Stimulated activated CD8-positive, alpha-beta memory T cell treated with anti-CD3 and anti-CD28 coated beads, Interleukin-7, amount 100 ng/mL, for 4 hours (primary cell): Measurements from ENCODE around the gene PRKCZ.
"Not testable (repeated sequence)": the region's sequence is repeated elsewhere in the genome, so short reads cannot be mapped to it uniquely, and the experiment has no call there.

Experiments used
- DNase-seq, 2 donors: peaks; one replicate each; pipeline ENCODE4 v3.0.0-alpha.2; 2020; ENCODE audit warnings: low read depth in 2 of 2

PRKCZ gene

DNA sequence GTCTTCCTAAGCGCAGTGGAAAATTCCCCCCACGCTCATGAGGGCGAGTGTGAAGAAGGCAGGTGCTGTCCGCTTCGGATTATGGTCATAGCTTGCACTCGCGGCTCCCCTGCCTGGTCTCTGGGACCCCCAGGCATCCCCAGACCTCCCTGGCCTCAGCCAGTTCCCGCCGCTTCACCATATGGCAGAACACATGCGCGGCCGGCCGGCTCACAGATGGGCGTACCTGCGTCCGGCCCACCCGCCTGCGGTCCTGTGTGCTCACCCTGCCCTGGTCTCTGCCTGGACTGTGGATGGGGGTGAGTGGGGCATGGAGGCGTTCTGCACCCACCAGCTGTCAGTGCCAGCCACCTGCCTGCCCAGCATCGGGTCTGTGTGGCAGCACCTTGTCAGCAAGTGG, 34.1 kb downstream of the PRKCZ start:
- no peak for DNase-seq

DNA sequence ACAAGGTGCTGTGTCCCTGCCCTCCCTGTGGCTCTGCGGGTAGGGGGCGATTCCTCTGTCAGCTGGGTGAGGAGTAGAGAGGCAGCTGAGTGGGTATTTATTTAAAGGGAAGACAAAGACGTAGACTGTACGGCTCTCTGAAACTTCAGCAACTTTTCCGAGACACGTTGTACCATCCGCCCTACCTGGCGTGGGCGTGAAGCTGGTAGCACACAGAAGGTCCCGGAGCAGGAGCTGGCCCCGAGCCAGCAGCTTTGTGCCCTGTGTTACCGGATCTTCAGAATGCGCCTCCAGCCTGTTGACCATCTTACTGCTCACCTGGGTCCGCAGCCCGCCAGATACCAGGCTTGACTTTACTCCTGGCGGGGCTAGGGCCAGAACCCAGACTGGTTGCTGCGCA, 34.9 kb downstream of the PRKCZ start:
- no peak for DNase-seq

DNA sequence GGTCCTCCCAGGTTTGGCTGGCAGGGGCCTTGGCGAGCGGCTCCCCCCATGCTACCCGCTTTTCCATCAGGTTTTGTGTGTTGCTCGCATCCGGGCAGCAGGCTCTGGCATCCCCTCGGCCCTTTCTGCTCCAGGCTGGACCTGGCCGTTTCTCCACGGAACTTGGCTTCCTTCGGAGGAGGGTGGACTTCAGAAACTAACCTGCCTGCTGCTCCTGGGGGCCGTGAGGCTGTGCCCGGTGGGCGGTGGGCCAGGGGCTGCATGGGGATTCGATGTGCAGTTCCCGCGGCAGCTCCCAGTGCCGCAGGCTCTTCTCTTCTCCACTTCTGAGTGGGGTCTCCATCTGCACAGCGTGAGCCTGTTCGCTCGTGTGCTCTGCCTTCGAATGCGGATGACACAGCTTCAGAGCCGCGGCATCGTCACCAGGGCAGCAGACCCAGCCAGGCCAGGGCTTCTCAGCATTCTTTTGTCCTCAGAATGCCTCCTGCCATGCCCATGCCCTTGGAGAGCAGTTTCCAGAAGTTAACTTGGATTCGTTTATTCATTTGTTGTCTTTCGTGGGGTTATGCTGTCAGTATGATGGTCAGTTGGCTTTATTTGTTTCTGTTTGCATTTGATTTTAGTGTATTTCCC, 36.4 kb downstream of the PRKCZ start:
- DNase-seq: no peak

DNA sequence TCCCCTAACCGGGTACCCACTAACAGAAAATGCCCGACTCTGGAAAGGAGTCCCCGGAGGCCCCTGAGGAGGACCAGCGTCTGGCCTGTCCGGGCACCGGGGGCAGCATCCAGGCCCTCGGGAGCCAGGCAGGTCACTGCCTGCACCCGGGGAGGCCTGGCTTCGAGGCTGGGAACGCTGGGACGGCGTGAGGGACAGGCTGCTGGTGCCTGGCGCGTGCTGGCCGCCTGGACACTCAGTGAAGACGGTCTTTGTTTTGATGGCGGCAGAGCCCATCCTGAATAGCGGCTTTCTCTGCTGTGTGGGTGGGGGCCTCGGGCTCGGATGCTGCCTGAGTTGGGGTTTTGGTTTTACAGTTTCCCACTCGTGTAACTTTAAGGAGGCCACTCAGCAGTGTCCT, 37.6 kb downstream of the PRKCZ start:
- DNase-seq: no peak

DNA sequence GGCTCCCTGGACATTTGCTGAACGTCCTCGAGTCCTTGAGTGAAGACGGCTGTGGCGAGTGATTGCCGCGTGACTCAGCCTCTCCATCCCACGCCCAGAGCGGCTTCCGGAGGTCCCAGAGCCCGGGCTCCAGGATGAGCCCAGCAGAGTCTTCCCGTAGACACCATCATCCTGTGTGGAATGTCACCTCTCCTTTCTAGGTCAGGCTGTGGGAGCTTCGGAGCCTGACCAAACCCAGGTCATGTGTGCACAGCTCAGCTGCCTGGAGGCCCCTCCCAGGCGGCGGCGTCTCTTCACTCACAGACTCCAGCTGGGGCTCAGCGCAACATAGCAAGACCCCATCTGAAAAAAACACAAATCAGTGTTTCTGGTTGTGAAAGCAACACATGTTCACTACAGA, 38.2 kb downstream of the PRKCZ start:
- no peak for DNase-seq

DNA sequence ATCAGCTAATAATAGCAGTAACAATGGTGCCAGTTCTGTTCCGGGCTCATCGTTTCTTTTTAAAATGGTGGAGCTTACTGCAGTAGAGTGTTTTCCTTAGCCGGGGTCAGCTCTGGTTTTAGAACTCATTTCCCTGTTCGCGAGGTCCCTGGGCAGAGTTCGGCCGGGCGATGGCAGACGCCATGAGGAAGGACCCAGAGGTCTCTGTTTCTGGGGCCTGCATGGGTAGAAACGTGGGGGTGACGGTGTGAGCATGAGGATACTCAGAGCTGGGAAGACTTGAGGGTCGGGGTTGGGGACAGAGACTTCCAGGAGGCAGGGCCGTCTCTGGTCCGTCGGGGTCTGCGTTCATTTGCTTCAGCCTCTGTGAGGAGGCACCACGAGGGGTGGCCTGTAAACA, 38.8 kb downstream of the PRKCZ start:
- DNase-seq: no peak

DNA sequence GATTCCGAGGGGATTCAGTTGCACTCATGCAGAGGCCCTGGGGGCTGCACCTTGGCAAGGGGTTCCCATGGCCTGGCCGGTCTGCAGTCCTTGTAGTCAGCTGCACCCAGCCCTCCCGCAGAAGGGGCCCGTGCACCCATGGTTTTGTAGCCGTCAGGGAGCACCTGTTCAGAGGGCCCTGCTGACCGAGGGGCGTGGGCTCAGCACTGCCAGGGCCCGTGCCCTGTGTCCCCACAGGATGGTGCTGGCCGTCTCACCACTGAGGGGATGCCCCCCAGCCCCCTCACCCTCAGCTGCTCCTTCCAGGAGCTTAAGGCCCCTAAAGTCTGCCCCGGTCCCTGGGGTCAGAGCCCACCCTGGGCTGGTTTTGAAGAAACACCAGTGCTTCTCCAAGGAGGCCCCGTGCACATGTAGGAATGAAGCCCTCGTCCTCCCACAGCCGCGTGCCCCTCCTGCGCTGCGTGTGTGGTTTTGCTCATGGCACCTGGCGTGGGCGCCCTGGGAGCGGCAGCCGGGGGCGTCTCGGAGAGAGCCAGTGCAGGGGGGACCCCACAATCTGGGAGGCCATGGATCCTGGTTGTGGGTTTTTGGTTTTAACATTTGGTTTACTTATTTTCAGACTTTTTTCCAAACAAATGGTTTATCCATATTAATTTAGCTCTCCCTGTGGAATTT, 40.1 kb downstream of the PRKCZ start:
- DNase-seq: no peak

DNA sequence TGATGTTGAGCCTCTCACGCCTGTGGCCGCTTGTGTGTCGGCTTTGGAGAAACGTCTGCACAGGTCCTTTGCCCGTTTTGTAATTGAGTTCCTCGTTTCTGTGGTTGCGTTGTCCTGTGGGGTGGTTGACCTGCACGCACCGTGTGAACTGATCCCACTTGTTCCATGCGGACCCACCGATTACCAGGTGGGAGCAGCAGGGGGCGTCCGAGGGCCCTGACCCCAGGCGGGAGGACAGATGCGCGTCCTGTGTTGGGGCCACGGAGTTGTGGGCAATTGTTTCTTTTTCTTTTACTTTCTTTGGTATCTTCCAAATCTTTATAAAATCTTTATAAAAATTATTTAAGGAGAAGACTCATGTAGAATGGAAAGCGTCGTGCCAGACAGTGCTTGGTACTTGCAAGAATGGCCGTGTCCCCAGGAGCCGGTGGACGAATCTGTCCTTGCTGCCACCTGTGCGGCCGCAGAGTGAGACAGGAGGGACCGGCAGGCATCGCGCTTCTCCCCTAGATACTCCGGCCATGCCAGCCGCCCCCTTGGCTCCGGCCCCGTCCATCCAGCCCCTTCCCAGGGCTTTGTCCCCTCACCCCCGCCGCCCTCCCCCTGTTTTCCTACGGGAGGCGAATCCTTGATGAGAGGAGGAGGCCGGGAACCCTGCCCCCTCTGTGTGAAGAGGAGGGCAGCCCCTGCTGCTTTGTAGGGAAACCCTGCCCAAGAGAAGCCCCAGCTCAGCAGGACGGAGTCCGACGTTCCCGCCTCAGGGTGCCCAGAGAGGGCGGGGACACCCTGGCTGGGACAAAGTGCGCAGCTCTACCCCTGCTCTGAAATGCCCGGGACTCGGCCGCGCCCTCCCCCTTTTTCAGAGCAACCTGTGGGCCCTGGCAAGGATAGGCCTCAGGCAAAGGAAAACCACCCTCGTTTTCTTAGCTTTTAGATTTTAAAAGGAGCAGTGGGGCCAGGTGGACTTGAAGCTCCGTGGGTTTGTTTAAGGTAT, 41.7 kb downstream of the PRKCZ start:
- peak; percentile 6 to 15 for DNase-seq

DNA sequence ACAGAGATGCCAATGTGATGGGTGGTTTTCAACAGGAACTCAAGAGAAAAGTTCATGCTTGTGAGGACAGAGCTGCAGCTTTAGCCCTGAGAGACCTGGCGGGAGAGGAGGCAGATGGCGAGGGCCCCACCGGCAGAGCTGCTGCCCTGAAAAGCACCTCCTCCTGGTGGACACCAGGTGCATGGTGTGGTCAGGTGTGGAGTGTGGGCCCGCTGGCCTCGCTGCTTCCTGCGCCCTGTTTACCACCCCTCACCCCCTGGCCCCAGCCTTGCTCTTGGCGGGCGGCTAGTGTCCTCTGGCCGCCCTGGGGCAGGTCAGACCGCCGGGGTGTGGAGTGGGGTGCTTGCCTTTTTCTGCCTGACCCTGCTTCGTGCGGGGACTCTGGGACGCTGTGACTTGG, 42.8 kb downstream of the PRKCZ start:
- DNase-seq: no peak

DNA sequence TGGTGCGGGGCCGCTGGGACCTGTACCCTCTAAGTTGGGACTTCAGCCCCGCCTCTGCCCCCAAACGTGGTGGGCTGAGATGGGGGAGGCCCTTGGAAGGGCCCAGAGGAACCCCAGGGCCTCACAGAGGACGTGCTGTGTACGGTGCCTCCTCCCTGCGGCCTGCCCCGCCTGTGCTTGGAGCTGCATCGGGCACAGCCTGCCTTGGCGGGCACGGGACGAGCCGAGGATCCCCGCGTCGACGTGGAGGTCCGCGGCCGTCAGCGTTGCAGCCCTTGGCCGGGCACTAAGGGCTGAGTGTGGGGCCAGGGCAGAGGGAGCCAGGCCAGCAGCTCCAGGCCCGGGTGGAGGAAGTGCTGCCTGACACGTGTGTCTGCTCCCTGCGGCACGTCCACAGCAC, 43.4 kb downstream of the PRKCZ start:
- no peak for DNase-seq

DNA sequence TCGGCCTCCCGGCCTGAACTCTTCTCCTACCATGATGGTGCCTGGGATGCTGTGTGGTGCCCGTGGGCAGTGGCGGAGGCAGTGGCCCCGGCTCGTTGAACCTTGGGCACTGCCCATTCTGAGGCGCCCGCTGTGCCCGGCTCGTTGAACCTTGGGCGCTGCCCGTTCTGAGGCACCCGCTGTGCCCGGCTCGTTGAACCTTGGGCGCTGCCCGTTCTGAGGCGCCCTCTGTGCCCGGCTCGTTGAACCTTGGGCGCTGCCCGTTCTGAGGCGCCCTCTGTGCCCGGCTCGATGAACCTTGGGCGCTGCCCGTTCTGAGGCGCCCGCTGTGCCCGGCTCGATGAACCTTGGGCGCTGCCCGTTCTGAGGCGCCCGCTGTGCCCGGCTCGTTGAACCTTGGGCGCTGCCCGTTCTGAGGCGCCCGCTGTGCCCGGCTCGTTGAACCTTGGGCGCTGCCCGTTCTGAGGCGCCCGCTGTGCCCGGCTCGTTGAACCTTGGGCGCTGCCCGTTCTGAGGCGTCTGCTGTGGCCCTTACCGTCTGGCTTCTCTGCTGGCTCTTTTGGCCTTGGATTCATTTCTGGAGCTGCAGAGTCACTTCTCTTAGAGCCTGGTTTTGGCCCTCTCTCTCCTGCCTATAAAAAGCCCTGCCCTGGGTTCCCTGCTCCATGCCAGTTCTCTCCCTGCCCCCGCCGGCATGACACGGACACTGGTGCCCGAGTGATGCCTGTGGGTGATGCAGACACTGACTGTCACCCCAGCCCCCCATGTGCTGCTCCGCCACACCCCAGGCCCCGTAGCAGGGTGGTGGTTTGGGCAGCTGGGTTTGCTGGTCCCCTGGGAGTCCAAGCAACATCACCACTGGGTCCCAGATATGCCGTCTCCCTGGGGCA, 44.3 kb downstream of the PRKCZ start:
- DNase-seq: not testable (repeated sequence)

DNA sequence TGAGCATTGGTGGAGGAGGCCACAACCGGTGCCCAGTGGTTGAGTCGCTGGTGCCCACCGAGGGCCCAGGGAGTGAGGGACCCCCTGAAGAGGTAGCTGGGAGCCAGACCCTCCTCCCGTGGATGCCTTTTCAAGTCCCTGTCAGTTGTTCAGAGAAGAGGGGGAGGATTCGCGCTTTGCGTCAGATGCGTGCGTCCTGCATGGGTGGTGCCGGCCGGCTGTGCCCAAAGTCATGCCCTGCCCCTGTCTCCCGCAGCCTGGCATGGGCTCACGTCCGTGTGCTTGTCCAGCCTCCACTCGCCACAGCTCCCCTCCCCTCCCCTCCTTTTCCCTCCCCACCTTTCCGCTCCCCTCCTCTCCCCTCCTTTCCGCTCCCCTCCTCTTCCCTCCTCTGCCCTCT, 45.2 kb downstream of the PRKCZ start:
- no peak for DNase-seq

DNA sequence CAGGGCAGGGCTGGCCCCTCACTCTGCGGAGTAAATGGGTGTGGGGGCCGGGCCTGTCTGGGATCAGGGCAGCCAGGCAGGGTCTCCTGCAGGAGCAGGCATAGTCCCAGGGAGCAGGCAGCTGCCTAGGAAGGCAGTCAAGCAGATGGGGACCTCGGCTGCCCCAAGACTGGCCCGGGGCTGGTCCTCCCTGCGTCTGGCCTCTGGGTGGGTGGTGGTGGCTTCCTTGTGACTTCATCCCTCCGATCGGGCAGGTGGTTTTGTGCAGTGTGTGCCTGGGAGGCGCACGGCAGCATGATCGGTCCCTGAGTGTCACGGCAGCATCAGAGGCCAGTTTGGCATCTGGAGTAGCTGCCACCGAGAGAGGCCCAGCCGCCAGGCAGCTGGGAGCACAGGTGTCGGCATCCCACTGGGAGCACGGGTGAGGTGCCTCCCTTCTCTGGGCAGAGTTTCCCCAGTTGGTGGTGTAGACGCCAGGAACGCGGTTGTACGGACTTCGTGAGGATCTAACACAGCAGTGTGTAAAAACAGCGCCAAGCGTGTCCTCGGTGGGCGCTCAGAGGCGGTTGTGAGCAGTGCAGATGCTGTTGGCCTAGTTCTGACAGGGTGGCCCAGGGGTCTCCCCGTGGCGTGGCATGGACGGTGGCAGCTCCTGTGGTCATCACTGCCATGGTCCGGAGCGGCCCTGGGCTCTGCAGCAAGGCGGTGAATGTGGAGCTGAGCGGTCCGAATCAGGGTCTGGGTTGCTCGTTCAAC, 45.9 kb downstream of the PRKCZ start:
- DNase-seq: no peak

DNA sequence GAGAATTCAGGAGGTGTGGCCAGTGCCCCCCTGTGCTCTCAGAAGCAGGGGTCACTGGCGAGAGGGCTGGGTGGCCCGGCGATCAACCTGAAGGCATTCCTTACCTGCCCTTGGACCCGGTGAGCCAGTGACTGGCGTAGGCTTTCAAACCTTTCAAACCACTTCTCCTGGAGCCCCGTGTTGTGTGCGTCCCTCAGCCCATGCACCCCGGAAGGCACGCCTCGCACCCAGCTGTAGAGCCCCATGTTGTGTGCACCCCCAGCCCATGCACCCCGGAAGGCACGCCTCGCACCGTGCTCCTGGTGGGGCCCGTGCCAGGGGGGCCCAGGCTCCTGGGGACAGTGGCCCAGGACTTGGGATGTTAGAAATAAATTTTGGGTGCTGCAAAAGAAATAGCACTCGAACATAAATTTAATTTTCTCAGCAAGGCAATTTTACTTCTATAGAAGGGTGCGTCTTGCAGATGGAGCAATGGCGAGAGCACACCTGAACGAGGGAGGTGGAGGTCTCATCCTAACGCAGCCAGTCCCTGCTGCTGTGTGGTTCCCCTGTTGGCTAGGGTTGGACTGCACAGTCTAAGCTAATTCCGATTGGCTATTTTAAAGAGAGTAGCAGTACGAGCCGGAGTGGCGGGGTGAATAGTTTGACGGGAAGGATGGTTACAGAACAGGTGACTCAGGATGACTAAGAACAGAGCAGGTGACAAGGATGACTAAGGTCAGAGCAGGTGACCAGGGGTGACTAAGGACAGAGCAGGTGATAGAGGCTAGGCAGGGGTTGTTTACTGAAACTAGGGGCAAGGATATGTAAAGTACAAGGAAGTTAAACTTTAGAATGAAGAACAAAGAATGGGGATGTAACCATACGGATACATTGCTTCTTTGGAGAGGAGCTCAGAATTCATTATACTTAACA, 47.4 kb downstream of the PRKCZ start:
- DNase-seq: no peak

DNA sequence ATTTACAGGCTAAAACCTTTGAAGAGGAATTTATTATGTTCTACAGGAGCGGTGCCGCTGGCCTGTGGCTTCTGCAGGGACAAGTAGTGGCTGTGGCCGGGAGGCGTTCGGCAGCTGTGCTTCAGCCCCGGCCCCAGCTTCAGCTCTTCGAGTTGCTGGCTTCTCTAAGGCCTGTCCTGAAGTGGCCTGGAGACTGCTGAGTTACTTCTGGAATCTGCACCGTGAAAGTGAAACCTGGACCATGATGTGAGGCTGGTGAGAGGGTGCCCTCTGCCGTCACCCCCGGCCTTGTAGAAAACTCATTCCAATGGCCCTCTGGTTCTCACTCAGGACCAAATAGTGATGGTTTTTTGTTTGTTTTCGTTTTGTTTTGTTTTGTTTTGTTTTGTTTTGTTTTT, 48.1 kb downstream of the PRKCZ start:
- DNase-seq: no peak

DNA sequence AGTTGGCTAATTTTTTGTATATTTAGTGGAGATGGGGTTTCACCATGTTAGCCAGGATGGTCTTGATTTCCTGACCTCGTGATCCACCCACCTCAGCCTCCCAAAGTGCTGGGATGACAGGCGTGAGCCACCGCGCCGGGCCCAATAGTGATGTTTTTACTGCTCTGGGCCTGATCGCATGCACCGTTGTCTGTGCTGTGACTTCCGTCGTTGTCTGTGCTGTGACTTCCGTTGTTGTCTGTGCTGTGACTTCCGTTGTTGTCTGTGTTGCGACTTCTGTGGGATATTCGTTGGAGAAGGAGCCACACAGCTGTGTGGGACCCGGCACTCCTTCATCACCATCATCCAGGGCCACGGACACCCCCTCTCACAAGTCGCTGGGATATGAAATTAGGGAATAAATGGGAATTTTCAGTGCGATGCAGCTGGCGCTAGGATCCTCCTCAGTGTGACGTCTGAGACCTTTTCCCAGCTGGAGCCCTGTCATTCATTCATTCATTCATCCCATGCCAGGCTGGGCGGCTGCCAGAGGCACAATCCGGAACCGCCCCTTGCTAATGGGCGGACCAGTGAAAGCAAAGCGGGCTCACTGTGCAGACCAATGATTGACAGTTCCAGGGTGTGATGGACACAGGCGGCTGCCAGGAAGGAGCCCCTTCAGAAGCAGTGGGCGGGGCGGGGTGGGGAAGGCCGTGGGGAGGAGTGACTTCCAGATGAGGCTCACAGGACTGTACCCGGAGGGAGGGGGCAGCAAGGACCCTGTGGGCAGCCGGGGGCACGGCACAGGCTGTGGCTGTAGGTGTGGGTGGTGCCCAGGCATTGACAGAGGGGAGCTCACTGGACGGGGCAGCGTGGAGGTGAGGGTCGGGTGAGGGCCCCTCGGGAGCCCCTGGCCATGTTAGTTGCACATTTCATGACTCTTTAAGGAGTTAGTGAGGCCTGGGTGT, 48.9 kb downstream of the PRKCZ start:
- DNase-seq: no peak

DNA sequence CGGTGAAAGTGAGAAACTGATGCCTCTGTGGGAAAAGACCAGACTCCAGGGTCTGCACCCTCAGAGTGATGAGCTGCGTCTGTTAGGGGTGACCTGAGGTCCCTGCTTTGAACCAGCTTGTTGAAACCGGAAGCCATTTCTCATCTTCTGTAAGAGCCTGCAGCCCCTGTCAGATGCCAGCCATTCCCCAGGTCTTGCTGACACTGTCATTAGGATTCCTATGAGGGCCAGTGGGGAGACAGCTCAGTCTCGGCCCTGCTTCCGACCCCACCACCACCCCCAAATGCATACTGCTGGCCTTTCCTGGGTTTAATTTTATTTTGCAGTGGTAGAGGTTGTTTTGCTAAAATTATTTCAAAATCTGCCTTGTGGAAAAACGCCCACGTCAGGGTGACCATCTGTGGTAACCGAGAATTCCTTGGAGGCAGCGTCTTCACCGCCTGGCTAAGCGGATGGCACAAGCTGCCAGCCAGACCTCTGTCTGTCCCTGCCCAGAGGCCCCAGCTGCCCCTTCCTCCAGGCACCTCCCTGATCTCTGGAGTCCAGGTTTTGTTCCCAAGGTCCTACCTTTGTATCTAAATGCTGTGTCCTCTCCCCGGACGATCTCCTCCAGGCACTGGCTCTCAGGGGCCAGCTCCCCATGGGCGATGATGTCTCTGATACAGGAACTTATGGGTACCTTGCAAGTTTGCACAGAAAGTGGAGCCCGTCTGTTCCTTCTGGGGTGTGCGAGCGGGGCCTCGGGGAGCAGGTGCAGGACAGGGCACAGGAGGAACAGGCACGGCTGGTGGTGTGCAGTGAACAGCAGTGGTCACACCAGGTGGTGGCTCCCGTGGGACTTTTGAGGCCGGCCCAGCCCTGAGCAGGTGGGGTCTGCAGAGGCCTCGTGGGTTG, 49.9 kb downstream of the PRKCZ start:
- no peak for DNase-seq

DNA sequence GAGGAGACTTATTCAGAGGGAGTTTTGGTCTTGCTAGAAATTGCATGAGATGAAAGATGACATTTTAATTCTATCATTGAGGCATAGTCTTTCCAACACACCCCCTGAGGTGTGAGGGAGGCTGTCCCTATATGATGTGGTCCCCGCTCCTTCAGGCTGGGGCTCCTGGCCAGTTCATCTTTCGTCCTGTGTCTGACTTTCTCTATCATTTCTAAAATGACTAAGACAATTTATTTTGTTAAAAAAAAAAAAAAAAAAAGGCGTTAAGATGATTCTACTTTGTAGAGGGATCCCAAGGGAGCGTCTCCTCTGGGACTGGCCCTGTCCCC, 50.5 kb downstream of the PRKCZ start:
- no peak for DNase-seq
